ENCODE results near the gene GAGE12C. TPM values are rescaled to one million over a fixed set of nuclear protein-coding genes. Genes with fewer than 3 reads are reported as not detected.
"Not testable (repeated sequence)": the region's sequence is repeated elsewhere in the genome, so short reads cannot be mapped to it uniquely, and the experiment has no call there.

GAGE12C gene
- total RNA-seq (2016; rRNA removed; fragmentation: Illumina TruSeq; extraction: Trizol) (not detected in 2 replicates), polyA plus RNA-seq (2011; rRNA removed) (not detected in 2 replicates), polyA minus RNA-seq (2011; rRNA and poly(A)+ RNA removed; ENCODE audit: low replicate concordance) (not detected in 2 replicates), Bru-seq, nascent RNA (not detected), BruChase-seq, experiment 1, labeled RNA remaining after a 6-hour chase (not detected), BruChase-seq, experiment 2, labeled RNA remaining after a 2-hour chase (not detected)
- total RNA-seq (2016; cell fraction: cytosol; rRNA removed; fragmentation: Illumina TruSeq; extraction: Trizol; ENCODE audit: low read depth): not detected in 2 replicates
- total RNA-seq (2016; cell fraction: insoluble cytoplasmic fraction; rRNA removed; fragmentation: Illumina TruSeq; extraction: Trizol): not detected in 2 replicates
- not detected in 2 replicates for total RNA-seq (2016; cell fraction: membrane; rRNA removed; fragmentation: Illumina TruSeq; extraction: Trizol)
- not detected in 2 replicates for total RNA-seq (2016; cell fraction: nucleus; rRNA removed; fragmentation: Illumina TruSeq; extraction: Trizol)
- not detected in 2 replicates for polyA plus RNA-seq (2011; cell fraction: cytosol; rRNA removed)
- not detected in 2 replicates for polyA plus RNA-seq (2011; cell fraction: nucleus; rRNA removed)
- polyA plus RNA-seq (2012): not detected in 2 replicates
- polyA plus RNA-seq (2016; cell fraction: cytosol; fragmentation: Illumina TruSeq; extraction: Trizol; ENCODE audit: low read depth): not detected in 2 replicates
- not detected in 2 replicates for polyA plus RNA-seq (2016; cell fraction: insoluble cytoplasmic fraction; fragmentation: Illumina TruSeq; extraction: Trizol; ENCODE audit: low read depth)
- not detected in 2 replicates for polyA plus RNA-seq (2016; cell fraction: membrane; fragmentation: Illumina TruSeq; extraction: Trizol; ENCODE audit: low read depth)
- not detected in 2 replicates for polyA plus RNA-seq (2016; cell fraction: nucleus; fragmentation: Illumina TruSeq; extraction: Trizol; ENCODE audit: insufficient read depth, low read depth)
- not detected in 2 replicates for polyA minus RNA-seq (2011; cell fraction: cytosol; rRNA and poly(A)+ RNA removed)
- not detected in 2 replicates for polyA minus RNA-seq (2011; cell fraction: nucleus; rRNA and poly(A)+ RNA removed)
- long read RNA-seq, experiment 1: 0 reads
- long read RNA-seq, experiment 2: 0 reads

DNA sequence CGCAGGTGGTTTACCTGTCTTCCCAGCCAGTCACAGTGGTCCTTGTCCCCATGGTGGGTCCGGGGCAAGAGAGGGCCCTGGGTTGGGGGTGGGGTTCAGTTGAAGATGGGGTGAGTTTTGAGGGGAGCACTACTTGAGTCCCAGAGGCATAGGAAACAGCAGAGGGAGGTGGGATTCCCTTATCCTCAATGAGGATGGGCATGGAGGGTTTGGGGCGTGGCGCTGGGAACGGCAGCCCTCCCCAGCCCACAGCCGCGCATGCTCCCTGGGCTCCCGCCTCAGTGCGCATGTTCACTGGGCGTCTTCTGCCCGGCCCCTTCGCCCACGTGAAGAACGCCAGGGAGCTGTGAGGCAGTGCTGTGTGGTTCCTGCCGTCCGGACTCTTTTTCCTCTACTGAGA, at the start of gene GAGE12C:
Gene GAGE12C (plus strand): TSS at position 301 of the 400 bp plus-strand sequence. CDS start 1,155 bp downstream, outside the sequence.
- H3K4me3 ChIP-seq (replicated peaks in 1 of 3; ENCODE audit: insufficient read depth in 1 of 3, low read depth in 2 of 3, low read length in 3 of 3); DNase-seq (ENCODE audit: low spot score); H3K9me3 ChIP-seq (ENCODE audit: low read length); CTCF ChIA-PET (ENCODE audit: low intra/inter-chr PET ratio, low total read pairs); H3K4me1 ChIP-seq (ENCODE audit: insufficient read depth, low read length); POLR2A ChIA-PET; FAIRE-seq; H3K27ac ChIP-seq (ENCODE audit: extremely low read length, insufficient read depth, low read length); BruUV-seq (replicated peaks); ATAC-seq; H3K4me2 ChIP-seq (ENCODE audit: low read depth, low read length); H3K27me3 ChIP-seq (ENCODE audit: control insufficient read depth in 1 of 2, insufficient read depth in 2 of 2, low read length in 2 of 2); H4K20me1 ChIP-seq (ENCODE audit: insufficient read depth, low read length); intact Hi-C loops (cut with micrococcal nuclease; ENCODE audit: unreplicated experiment); H3K36me3 ChIP-seq (replicated peaks in 1 of 2; ENCODE audit: control insufficient read depth in 1 of 2, insufficient read depth in 2 of 2, low read length in 2 of 2); H3K9ac ChIP-seq (ENCODE audit: insufficient read depth, low read depth, low read length); H3K79me2 ChIP-seq (ENCODE audit: insufficient read depth, low read length); in situ Hi-C loops (cut with HindIII; ENCODE audit: extremely low pct_ligation_motif_present, low pct_unique_long_range_greater_than_20kb); H2AFZ ChIP-seq (ENCODE audit: low read length): not testable (repeated sequence)
- no CpG with 5 or more reads among the region's 16 CpGs for WGBS (ENCODE audit: low lambda C conversion rate)

DNA sequence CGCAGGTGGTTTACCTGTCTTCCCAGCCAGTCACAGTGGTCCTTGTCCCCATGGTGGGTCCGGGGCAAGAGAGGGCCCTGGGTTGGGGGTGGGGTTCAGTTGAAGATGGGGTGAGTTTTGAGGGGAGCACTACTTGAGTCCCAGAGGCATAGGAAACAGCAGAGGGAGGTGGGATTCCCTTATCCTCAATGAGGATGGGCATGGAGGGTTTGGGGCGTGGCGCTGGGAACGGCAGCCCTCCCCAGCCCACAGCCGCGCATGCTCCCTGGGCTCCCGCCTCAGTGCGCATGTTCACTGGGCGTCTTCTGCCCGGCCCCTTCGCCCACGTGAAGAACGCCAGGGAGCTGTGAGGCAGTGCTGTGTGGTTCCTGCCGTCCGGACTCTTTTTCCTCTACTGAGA, 9.5 kb downstream of the GAGE12C start, which contains the start of gene GAGE12D:
Gene GAGE12D (plus strand): TSS at position 301 of the 400 bp plus-strand sequence. CDS start 1,155 bp downstream, outside the sequence.
- ATAC-seq; H3K9ac ChIP-seq (ENCODE audit: insufficient read depth, low read depth, low read length); H3K9me3 ChIP-seq (ENCODE audit: low read length); H3K36me3 ChIP-seq (replicated peaks in 1 of 2; ENCODE audit: control insufficient read depth in 1 of 2, insufficient read depth in 2 of 2, low read length in 2 of 2); H3K4me1 ChIP-seq (ENCODE audit: insufficient read depth, low read length); H3K27ac ChIP-seq (ENCODE audit: extremely low read length, insufficient read depth, low read length); BruUV-seq (replicated peaks); FAIRE-seq; CTCF ChIA-PET (ENCODE audit: low intra/inter-chr PET ratio, low total read pairs); POLR2A ChIA-PET; H3K27me3 ChIP-seq (ENCODE audit: control insufficient read depth in 1 of 2, insufficient read depth in 2 of 2, low read length in 2 of 2); H3K79me2 ChIP-seq (ENCODE audit: insufficient read depth, low read length); H3K4me3 ChIP-seq (replicated peaks in 1 of 3; ENCODE audit: insufficient read depth in 1 of 3, low read depth in 2 of 3, low read length in 3 of 3); H2AFZ ChIP-seq (ENCODE audit: low read length); in situ Hi-C loops (cut with HindIII; ENCODE audit: extremely low pct_ligation_motif_present, low pct_unique_long_range_greater_than_20kb); H3K4me2 ChIP-seq (ENCODE audit: low read depth, low read length); intact Hi-C loops (cut with micrococcal nuclease; ENCODE audit: unreplicated experiment); DNase-seq (ENCODE audit: low spot score); H4K20me1 ChIP-seq (ENCODE audit: insufficient read depth, low read length): not testable (repeated sequence)
- WGBS (ENCODE audit: low lambda C conversion rate): no CpG with 5 or more reads among the region's 16 CpGs

GRCh38 chrX:49550989-49551388, 19.0 kb downstream of the GAGE12C start, which contains the start of gene GAGE12E:
Gene GAGE12E, plus strand, starts transcription at chrX:49551289. Its CDS starts 1,155 bp downstream, at chrX:49552444.
- intact Hi-C loops (cut with micrococcal nuclease; ENCODE audit: unreplicated experiment); H3K79me2 ChIP-seq (ENCODE audit: insufficient read depth, low read length); H3K4me3 ChIP-seq (replicated peaks in 1 of 3; ENCODE audit: insufficient read depth in 1 of 3, low read depth in 2 of 3, low read length in 3 of 3); CTCF ChIA-PET (ENCODE audit: low intra/inter-chr PET ratio, low total read pairs); in situ Hi-C loops (cut with HindIII; ENCODE audit: extremely low pct_ligation_motif_present, low pct_unique_long_range_greater_than_20kb); H4K20me1 ChIP-seq (ENCODE audit: insufficient read depth, low read length); H2AFZ ChIP-seq (ENCODE audit: low read length); H3K36me3 ChIP-seq (replicated peaks in 1 of 2; ENCODE audit: control insufficient read depth in 1 of 2, insufficient read depth in 2 of 2, low read length in 2 of 2); FAIRE-seq; POLR2A ChIA-PET; H3K9me3 ChIP-seq (ENCODE audit: low read length); DNase-seq (ENCODE audit: low spot score); H3K27ac ChIP-seq (ENCODE audit: extremely low read length, insufficient read depth, low read length); H3K4me1 ChIP-seq (ENCODE audit: insufficient read depth, low read length); H3K4me2 ChIP-seq (ENCODE audit: low read depth, low read length); ATAC-seq; BruUV-seq (replicated peaks); H3K27me3 ChIP-seq (ENCODE audit: control insufficient read depth in 1 of 2, insufficient read depth in 2 of 2, low read length in 2 of 2); H3K9ac ChIP-seq (ENCODE audit: insufficient read depth, low read depth, low read length): not testable (repeated sequence)
- no CpG with 5 or more reads among the region's 16 CpGs for WGBS (ENCODE audit: low lambda C conversion rate)

GRCh38 chrX:49560542-49560941, 28.6 kb downstream of the GAGE12C start, which contains the start of gene GAGE12F:
Gene GAGE12F, plus strand, starts transcription at chrX:49560842. Its CDS starts 1,155 bp downstream, at chrX:49561997.
- H3K27me3 ChIP-seq (ENCODE audit: control insufficient read depth in 1 of 2, insufficient read depth in 2 of 2, low read length in 2 of 2); POLR2A ChIA-PET; H3K4me3 ChIP-seq (replicated peaks in 1 of 3; ENCODE audit: insufficient read depth in 1 of 3, low read depth in 2 of 3, low read length in 3 of 3); H3K4me2 ChIP-seq (ENCODE audit: low read depth, low read length); in situ Hi-C loops (cut with HindIII; ENCODE audit: extremely low pct_ligation_motif_present, low pct_unique_long_range_greater_than_20kb); H2AFZ ChIP-seq (ENCODE audit: low read length); BruUV-seq (replicated peaks); H3K4me1 ChIP-seq (ENCODE audit: insufficient read depth, low read length); CTCF ChIA-PET (ENCODE audit: low intra/inter-chr PET ratio, low total read pairs); H3K36me3 ChIP-seq (replicated peaks in 1 of 2; ENCODE audit: control insufficient read depth in 1 of 2, insufficient read depth in 2 of 2, low read length in 2 of 2); H3K9ac ChIP-seq (ENCODE audit: insufficient read depth, low read depth, low read length); ATAC-seq; intact Hi-C loops (cut with micrococcal nuclease; ENCODE audit: unreplicated experiment); H3K27ac ChIP-seq (ENCODE audit: extremely low read length, insufficient read depth, low read length); H4K20me1 ChIP-seq (ENCODE audit: insufficient read depth, low read length); H3K79me2 ChIP-seq (ENCODE audit: insufficient read depth, low read length); DNase-seq (ENCODE audit: low spot score); FAIRE-seq; H3K9me3 ChIP-seq (ENCODE audit: low read length): not testable (repeated sequence)
- WGBS (ENCODE audit: low lambda C conversion rate): no CpG with 5 or more reads among the region's 16 CpGs

All from HepG2 (cell line).